HepG2 (cell line): ENCODE results near the gene SGK1.

ENCODE experiments used
- RAD21 ChIP-seq: fragments of 450-650 bp; formaldehyde crosslinking; IDR thresholded peaks from 2 replicates; pipeline ENCODE4 v1.5.0; 2020; ENCODE audit warnings: mild to moderate bottlenecking
- TAF1 ChIP-seq: sonication (generic); formaldehyde crosslinking; IDR thresholded peaks from 2 replicates; pipeline ENCODE4 v1.4.0; 2020; ENCODE audit warnings: missing genetic modification reagents
- ZNF619 ChIP-seq: sonication (generic); formaldehyde crosslinking; IDR thresholded peaks from 2 replicates; pipeline ENCODE4 v1.4.0; 2020; ENCODE audit warnings: mild to moderate bottlenecking, missing genetic modification reagents
- TF ChIP-seq, protein P1 (sequence below): sonication (generic); formaldehyde crosslinking; IDR thresholded peaks from 2 replicates; pipeline ENCODE4 v1.8.1; 2022; ENCODE audit warnings: low read depth, mild to moderate bottlenecking, missing genetic modification reagents
- TF ChIP-seq, protein P2 (sequence below): sonication (generic); formaldehyde crosslinking; IDR thresholded peaks from 2 replicates; pipeline ENCODE4 v1.5.0; 2020; ENCODE audit warnings: mild to moderate bottlenecking, missing genetic modification reagents, moderate library complexity

DNA sequence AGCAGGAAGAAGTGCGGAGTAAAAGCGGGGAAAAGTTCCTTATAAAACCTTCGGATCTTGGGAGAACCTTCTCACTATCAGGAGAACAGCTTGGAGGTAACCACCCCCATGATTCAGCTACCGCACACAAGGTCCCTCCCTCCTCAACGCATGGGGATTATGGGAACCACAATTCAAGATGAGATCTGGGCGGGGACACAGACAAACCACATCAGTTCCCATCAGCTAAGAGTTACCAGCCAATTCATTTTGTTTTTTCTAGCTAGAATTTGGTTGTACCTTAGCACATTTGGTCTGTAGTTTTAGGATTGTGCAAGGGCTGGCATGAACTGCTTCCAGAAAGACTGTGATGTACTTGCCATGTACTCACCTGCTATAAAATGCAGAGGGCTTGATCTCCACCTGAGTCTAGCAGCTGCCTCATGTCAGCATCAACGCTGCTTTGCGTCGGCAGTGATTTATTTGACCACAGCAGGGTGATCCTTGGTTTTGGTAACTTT is 170.8 kb downstream of the SGK1 start:
- TF ChIP-seq, protein P1, sequence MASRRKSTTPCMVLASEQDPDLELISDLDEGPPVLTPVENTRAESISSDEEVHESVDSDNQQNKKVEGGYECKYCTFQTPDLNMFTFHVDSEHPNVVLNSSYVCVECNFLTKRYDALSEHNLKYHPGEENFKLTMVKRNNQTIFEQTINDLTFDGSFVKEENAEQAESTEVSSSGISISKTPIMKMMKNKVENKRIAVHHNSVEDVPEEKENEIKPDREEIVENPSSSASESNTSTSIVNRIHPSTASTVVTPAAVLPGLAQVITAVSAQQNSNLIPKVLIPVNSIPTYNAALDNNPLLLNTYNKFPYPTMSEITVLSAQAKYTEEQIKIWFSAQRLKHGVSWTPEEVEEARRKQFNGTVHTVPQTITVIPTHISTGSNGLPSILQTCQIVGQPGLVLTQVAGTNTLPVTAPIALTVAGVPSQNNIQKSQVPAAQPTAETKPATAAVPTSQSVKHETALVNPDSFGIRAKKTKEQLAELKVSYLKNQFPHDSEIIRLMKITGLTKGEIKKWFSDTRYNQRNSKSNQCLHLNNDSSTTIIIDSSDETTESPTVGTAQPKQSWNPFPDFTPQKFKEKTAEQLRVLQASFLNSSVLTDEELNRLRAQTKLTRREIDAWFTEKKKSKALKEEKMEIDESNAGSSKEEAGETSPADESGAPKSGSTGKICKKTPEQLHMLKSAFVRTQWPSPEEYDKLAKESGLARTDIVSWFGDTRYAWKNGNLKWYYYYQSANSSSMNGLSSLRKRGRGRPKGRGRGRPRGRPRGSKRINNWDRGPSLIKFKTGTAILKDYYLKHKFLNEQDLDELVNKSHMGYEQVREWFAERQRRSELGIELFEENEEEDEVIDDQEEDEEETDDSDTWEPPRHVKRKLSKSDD (CRISPR knock-in tag) = no peak
- no peak for TF ChIP-seq RAD21 (CRISPR knock-in tag)
- TF ChIP-seq, protein P2, sequence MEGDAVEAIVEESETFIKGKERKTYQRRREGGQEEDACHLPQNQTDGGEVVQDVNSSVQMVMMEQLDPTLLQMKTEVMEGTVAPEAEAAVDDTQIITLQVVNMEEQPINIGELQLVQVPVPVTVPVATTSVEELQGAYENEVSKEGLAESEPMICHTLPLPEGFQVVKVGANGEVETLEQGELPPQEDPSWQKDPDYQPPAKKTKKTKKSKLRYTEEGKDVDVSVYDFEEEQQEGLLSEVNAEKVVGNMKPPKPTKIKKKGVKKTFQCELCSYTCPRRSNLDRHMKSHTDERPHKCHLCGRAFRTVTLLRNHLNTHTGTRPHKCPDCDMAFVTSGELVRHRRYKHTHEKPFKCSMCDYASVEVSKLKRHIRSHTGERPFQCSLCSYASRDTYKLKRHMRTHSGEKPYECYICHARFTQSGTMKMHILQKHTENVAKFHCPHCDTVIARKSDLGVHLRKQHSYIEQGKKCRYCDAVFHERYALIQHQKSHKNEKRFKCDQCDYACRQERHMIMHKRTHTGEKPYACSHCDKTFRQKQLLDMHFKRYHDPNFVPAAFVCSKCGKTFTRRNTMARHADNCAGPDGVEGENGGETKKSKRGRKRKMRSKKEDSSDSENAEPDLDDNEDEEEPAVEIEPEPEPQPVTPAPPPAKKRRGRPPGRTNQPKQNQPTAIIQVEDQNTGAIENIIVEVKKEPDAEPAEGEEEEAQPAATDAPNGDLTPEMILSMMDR = no peak
- no peak for TF ChIP-seq TAF1 (CRISPR knock-in tag)
- TF ChIP-seq ZNF619 = no peak
